COR-L47 (cell line): Measurements from ENCODE around the gene BMP8B.
A peak's percentile ranks its signal among the peaks of the same experiment; 100 is the strongest.

ENCODE experiments used
- DNase-seq: peaks from one replicate; lab custom pipeline; 2025; lab: John Stamatoyannopoulos, UW

BMP8B gene

GRCh38 chr1:39722495-39722894 is 66.2 kb downstream of the BMP8B start:
- DNase-seq: no peak

GRCh38 chr1:39721664-39722063 is 67.0 kb downstream of the BMP8B start:
- DNase-seq: no peak

- peak; percentile 80 for DNase-seq
Observed at GRCh38 chr1:39720094-39720999, 68.3 kb downstream of the BMP8B start.

- no peak for DNase-seq
Observed at GRCh38 chr1:39717809-39718208, 70.9 kb downstream of the BMP8B start.

- no peak for DNase-seq
Observed at GRCh38 chr1:39713557-39713956, 75.1 kb downstream of the BMP8B start.

GRCh38 chr1:39711966-39712340 is 76.7 kb downstream of the BMP8B start:
- no peak for DNase-seq

GRCh38 chr1:39711104-39711965 is 77.3 kb downstream of the BMP8B start:
- no peak for DNase-seq

- DNase-seq: no peak
Observed at GRCh38 chr1:39707506-39707905, 81.2 kb downstream of the BMP8B start.
